A549 (cell line): Measurements from ENCODE around the gene CYB5D1. TPM values are rescaled to one million over a fixed set of nuclear protein-coding genes. Genes with fewer than 3 reads are reported as not detected.

Source experiments
- ATAC-seq, 2 experiments: fragments of 200-7000 bp in 1 of 2; fragments of >200 bp in 1 of 2; cut with Nextera tagmentation in 1 of 2; cut with Tn5 transposase in 1 of 2; 3 replicates each; pipeline versions ENCODE4 v1.8.0 to v1.9.1; 2018 to 2020; ENCODE audit warnings: mild to moderate bottlenecking in 1 of 2, moderate library complexity in 1 of 2
- CTCF ChIA-PET: fragments of 300-600 bp; sonication (Branson Sonifier 250); formaldehyde crosslinking; extraction: SDS; loops from one replicate; lab custom pipeline; 2021; ENCODE audit warnings: antibody characterized with exemption, inconsistent platforms; lab: Yijun Ruan, JAX
- POLR2A ChIA-PET: fragments of 350-600 bp; formaldehyde crosslinking; extraction: SDS; loops from one replicate; lab custom pipeline; 2021; ENCODE audit warnings: antibody characterized with exemption, inconsistent platforms; lab: Yijun Ruan, JAX
- DNase-seq, 2 experiments: peaks; one replicate each; pipeline versions ENCODE4 v3.0.0 to v3.0.0-alpha.2; 2011 to 2016; ENCODE audit warnings: low read depth in 1 of 2, low spot score in 1 of 2
- FAIRE-seq: peaks from 2 replicates; lab custom pipeline; 2011; peaks lifted over from hg19 to GRCh38; lab: Jason Lieb, UNC
- H3K27ac ChIP-seq, 2 experiments: fragments of >200 bp; sonication (Bioruptor Twin); formaldehyde crosslinking; 3 replicates each; pipeline ENCODE4 v1.5.1; 2016 to 2017
- H3K4me1 ChIP-seq: fragments of >200 bp; sonication (Bioruptor Twin); formaldehyde crosslinking; 3 replicates; pipeline ENCODE4 v1.6.1; 2016
- H3K4me2 ChIP-seq: fragments of >200 bp; sonication (Bioruptor Twin); formaldehyde crosslinking; 3 replicates; pipeline ENCODE4 v1.6.1; 2016
- H3K4me3 ChIP-seq: fragments of >200 bp; sonication (Bioruptor Twin); formaldehyde crosslinking; 3 replicates; pipeline ENCODE4 v1.5.1; 2016
- H3K9me3 ChIP-seq: fragments of >200 bp; sonication (Bioruptor Twin); formaldehyde crosslinking; 3 replicates; pipeline ENCODE4 v1.6.1; 2016
- BHLHE40 ChIP-seq: IDR thresholded peaks from 2 replicates; pipeline ENCODE4 v1.6.1; 2012; ENCODE audit warnings: low read depth, low read length, inconsistent platforms
- CBX2 ChIP-seq: fragments of 200-600 bp; sonication (generic); IDR thresholded peaks from 2 replicates; pipeline ENCODE4 v1.6.1; 2016; ENCODE audit warnings: low read depth, mild to moderate bottlenecking, borderline replicate concordance
- CBX8 ChIP-seq: fragments of 200-600 bp; sonication (generic); IDR thresholded peaks from 2 replicates; pipeline ENCODE4 v1.6.1; 2016
- CHD2 ChIP-seq: fragments of 150-350 bp; IDR thresholded peaks from 2 replicates; pipeline ENCODE4 v1.6.1; 2014; ENCODE audit warnings: low read length; ENCODE audit not compliant: partially characterized antibody
- EHF ChIP-seq: fragments of 250-450 bp; sonication (Bioruptor Pico); IDR thresholded peaks from 2 replicates; pipeline ENCODE4 v1.5.0; 2020; ENCODE audit warnings: mild to moderate bottlenecking
- EHMT2 ChIP-seq: fragments of 200-600 bp; sonication (generic); IDR thresholded peaks from 2 replicates; pipeline ENCODE4 v1.6.1; 2016; ENCODE audit warnings: antibody characterized with exemption, low read depth, mild to moderate bottlenecking, moderate library complexity
- FOSB ChIP-seq: fragments of 250-450 bp; sonication (Bioruptor Pico); IDR thresholded peaks from 2 replicates; pipeline ENCODE4 v1.5.0; 2020; ENCODE audit warnings: mild to moderate bottlenecking, moderate library complexity
- FOSL2 ChIP-seq, 2 experiments: fragments of 450-650 bp in 1 of 2; fragments of >200 bp in 1 of 2; sonication (Bioruptor Twin) in 1 of 2; formaldehyde crosslinking; IDR thresholded peaks; 2 replicates each; pipeline versions ENCODE4 v1.5.0 to v1.6.1; 2016 to 2020; ENCODE audit warnings: mild to moderate bottlenecking in 1 of 2, moderate library complexity in 1 of 2
- GATA3 ChIP-seq: IDR thresholded peaks from 2 replicates; pipeline ENCODE4 v1.6.1; 2012; ENCODE audit warnings: borderline replicate concordance
- HES2 ChIP-seq: fragments of >200 bp; sonication (Bioruptor Twin); formaldehyde crosslinking; IDR thresholded peaks from 2 replicates; pipeline ENCODE4 v1.6.1; 2016
- JUNB ChIP-seq: fragments of >200 bp; sonication (Bioruptor Twin); formaldehyde crosslinking; IDR thresholded peaks from 2 replicates; pipeline ENCODE4 v1.6.1; 2016
- MAFK ChIP-seq: fragments of 450-650 bp; IDR thresholded peaks from 2 replicates; pipeline ENCODE4 v1.6.1; 2014; ENCODE audit not compliant: partially characterized antibody
- MYC ChIP-seq: IDR thresholded peaks from 2 replicates; pipeline ENCODE4 v1.6.1; 2012; ENCODE audit warnings: mild to moderate bottlenecking, inconsistent platforms, low read length, improper control_type of control experiment, borderline replicate concordance
- POLR2AphosphoS2 ChIP-seq: conservative IDR thresholded peaks from 2 replicates; pipeline ENCODE4 v1.6.1; 2012; ENCODE audit warnings: low read length, improper control_type of control experiment, inconsistent platforms
- RARB ChIP-seq: fragments of 250-450 bp; sonication (Bioruptor Pico); IDR thresholded peaks from 2 replicates; pipeline ENCODE4 v1.8.0; 2021; ENCODE audit warnings: mild to moderate bottlenecking, moderate library complexity
- RNF2 ChIP-seq: fragments of 200-600 bp; sonication (generic); IDR thresholded peaks from 2 replicates; pipeline ENCODE4 v1.6.1; 2016; ENCODE audit warnings: low read depth, mild to moderate bottlenecking, antibody characterized with exemption, moderate library complexity, borderline replicate concordance
- TP53 ChIP-seq: fragments of 250-450 bp; sonication (Bioruptor Pico); IDR thresholded peaks from 2 replicates; pipeline ENCODE4 v1.5.0; 2021; ENCODE audit warnings: mild to moderate bottlenecking, moderate library complexity
- ZFP36 ChIP-seq: fragments of 450-650 bp; IDR thresholded peaks from 2 replicates; pipeline ENCODE4 v1.6.1; 2014; ENCODE audit warnings: borderline replicate concordance; ENCODE audit not compliant: partially characterized antibody
- WGBS: methylation state at CpG from one replicate; pipeline ENCODE4 v1.1.6; 2017; ENCODE audit errors: missing lambda C conversion rate; 5-methylcytosine and 5-hydroxymethylcytosine counted together
- polyA plus RNA-seq, 4 experiments: library from polyadenylated mRNA; depleted of rRNA in 3 of 4; stranded (reverse); fragments of >200 nt; fragmentation: RNase III in 1 of 4; extraction: RNeasy Plus Mini Kit Qiagen cat#74134 plus additional on column Dnase treatment in 1 of 4; gene quantifications; 2 replicates in 3 of 4; 3 replicates in 1 of 4; pipeline ENCODE4 v1.2.3, GENCODE V29; 2011 to 2017
- TF ChIP-seq, protein P1 (sequence below): fragments of >200 bp; sonication (Bioruptor Twin); formaldehyde crosslinking; IDR thresholded peaks from 3 replicates; pipeline ENCODE4 v1.6.1; 2016
- TF ChIP-seq, protein P2 (sequence below): fragments of 150-350 bp; IDR thresholded peaks from 2 replicates; pipeline ENCODE4 v1.6.1; 2014; ENCODE audit warnings: low read depth, mild to moderate bottlenecking, low read length
- TF ChIP-seq, protein P3 (sequence below): fragments of 250-450 bp; sonication (Bioruptor Pico); IDR thresholded peaks from 2 replicates; pipeline ENCODE4 v1.5.0; 2020; ENCODE audit warnings: low read depth, mild to moderate bottlenecking, moderate library complexity

The CYB5D1 gene
- polyA plus RNA-seq, 2 of the 4 experiments (the other 2 are of a cell fraction) = 20.4 to 28.2 TPM

DNA sequence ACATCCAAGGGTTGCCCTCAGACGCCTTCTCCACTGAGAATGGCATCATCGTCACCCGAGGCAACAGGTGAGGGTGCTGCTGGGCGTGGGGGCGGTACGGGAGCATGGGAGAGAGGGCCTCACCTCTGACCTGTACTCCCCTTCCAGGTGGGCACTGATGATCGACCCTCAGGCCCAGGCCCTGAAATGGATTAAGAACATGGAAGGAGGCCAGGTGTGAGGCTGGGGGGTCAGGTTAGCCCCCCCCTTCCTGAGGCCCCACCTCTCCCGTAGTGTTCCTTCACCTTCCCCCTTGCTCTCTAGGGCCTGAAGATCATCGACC, 40.2 kb upstream of the CYB5D1 start:
- CTCF ChIA-PET = interaction anchor here (0.6 to 24.7 kb wide), 13 partner anchors 8 to 243 kb away, joined by 3 to 677 read pairs (median 8); partner anchors contain the start of genes KDM6B and NAA38
- POLR2A ChIA-PET = no interaction called here
- Histone ChIP-seq H3K4me2 (no peak overlapping the region), H3K27ac (no peak overlapping the region), H3K9me3 (no peaks in the 10 kb centered on the region), H3K4me1 (no peaks in the 10 kb centered on the region), H3K4me3 (no peak overlapping the region)
- no peak for DNase-seq
- ATAC-seq = no peak
- TF ChIP-seq POLR2AphosphoS2 = no peak
- no peak for TF ChIP-seq CBX8
- TF ChIP-seq FOSB (CRISPR knock-in tag) = no peak
- no peak for TF ChIP-seq RNF2
- TF ChIP-seq MAFK = no peak
- no peak for TF ChIP-seq TP53 (CRISPR knock-in tag)
- no peak for TF ChIP-seq HES2
- TF ChIP-seq, protein P1, sequence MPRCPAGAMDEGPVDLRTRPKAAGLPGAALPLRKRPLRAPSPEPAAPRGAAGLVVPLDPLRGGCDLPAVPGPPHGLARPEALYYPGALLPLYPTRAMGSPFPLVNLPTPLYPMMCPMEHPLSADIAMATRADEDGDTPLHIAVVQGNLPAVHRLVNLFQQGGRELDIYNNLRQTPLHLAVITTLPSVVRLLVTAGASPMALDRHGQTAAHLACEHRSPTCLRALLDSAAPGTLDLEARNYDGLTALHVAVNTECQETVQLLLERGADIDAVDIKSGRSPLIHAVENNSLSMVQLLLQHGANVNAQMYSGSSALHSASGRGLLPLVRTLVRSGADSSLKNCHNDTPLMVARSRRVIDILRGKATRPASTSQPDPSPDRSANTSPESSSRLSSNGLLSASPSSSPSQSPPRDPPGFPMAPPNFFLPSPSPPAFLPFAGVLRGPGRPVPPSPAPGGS = no peak
- TF ChIP-seq JUNB = no peak
- TF ChIP-seq, protein P2, sequence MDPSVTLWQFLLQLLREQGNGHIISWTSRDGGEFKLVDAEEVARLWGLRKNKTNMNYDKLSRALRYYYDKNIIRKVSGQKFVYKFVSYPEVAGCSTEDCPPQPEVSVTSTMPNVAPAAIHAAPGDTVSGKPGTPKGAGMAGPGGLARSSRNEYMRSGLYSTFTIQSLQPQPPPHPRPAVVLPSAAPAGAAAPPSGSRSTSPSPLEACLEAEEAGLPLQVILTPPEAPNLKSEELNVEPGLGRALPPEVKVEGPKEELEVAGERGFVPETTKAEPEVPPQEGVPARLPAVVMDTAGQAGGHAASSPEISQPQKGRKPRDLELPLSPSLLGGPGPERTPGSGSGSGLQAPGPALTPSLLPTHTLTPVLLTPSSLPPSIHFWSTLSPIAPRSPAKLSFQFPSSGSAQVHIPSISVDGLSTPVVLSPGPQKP = no peak
- no peak for TF ChIP-seq BHLHE40
- no peak for TF ChIP-seq FOSL2 (IDR thresholded peaks at IDR 0.05)
- TF ChIP-seq FOSL2 (CRISPR knock-in tag; IDR thresholded peaks at IDR 0.05) = no peak
- no peak for TF ChIP-seq CHD2
- TF ChIP-seq ZFP36 = no peak
- TF ChIP-seq GATA3 = no peak
- 75% methylated on average over 9 of the region's 9 CpGs for WGBS
- no peak for FAIRE-seq

- FAIRE-seq (no peak), ATAC-seq (no peak)
- no peak overlapping the region for H3K4me2 ChIP-seq
- CTCF ChIA-PET = interaction anchor here (0.6 to 24.7 kb wide), 13 partner anchors 9 to 701 kb away, joined by 3 to 677 read pairs (median 8); partner anchors contain the start of genes KDM6B and NAA38
- TF ChIP-seq, protein P3, sequence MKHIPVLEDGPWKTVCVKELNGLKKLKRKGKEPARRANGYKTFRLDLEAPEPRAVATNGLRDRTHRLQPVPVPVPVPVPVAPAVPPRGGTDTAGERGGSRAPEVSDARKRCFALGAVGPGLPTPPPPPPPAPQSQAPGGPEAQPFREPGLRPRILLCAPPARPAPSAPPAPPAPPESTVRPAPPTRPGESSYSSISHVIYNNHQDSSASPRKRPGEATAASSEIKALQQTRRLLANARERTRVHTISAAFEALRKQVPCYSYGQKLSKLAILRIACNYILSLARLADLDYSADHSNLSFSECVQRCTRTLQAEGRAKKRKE (CRISPR knock-in tag) = no peak
- no peak for TF ChIP-seq EHMT2
- no peak for TF ChIP-seq CBX2
- no peak for TF ChIP-seq EHF (CRISPR knock-in tag)
- TF ChIP-seq RARB (CRISPR knock-in tag) = no peak
- no peak for TF ChIP-seq MYC
- TF ChIP-seq FOSL2 (IDR thresholded peaks at IDR 0.05) = no peak
- no peak for TF ChIP-seq FOSL2 (CRISPR knock-in tag; IDR thresholded peaks at IDR 0.05)
- TF ChIP-seq, all 56 proteins: peak for 0
- no peaks in the 10 kb centered on the region for H3K9me3 ChIP-seq
- no peaks in the 10 kb centered on the region for H3K4me1 ChIP-seq
- no peak for DNase-seq
- no peak overlapping the region for H3K4me3 ChIP-seq
- POLR2A ChIA-PET = no interaction called here
- H3K27ac ChIP-seq = no peak overlapping the region
- 48% methylated on average over 10 of the region's 10 CpGs for WGBS
These were observed 39.8 kb upstream of the CYB5D1 start for GRCh38 chr17:7818026-7818425.
